ENCODE data around the gene B3GALNT1.
A peak's percentile ranks its signal among the peaks of the same experiment; 100 is the strongest.

The B3GALNT1 gene

GRCh38 chr3:161104561-161105551, at the start of gene B3GALNT1:
Gene B3GALNT1, minus strand, starts transcription at chr3:161105349. Its CDS starts 18,595 bp downstream, at chr3:161086754.
- no peak for DNase-seq

GRCh38 chr3:161153480-161153879, 48.3 kb upstream of the B3GALNT1 start:
- DNase-seq: no peak

DNA sequence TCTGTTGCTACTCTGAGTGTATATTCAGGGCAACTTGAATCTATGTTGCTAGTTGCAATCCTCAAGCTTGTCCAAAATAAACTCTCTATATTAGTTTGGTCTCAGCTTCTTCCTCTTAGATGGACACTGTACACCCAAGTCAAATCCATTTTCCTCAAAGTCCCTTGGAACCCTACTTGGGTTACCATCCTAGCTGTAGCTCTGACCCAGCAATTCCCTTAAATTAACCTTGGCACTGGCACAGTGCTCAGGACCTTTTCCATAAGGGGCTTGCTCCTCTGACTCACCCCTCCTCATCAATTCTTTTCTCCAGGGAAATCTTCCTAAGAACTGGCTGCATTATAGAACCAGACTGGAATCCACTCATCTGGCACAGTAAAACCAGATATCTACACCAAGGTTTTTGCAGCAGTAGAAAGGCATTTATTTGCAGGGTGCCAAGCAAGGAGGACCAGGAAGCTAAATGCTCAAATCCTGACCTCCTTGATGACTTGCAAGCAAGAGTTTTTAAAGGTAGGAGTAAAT, 44.9 kb upstream of the B3GALNT1 start:
- DNase-seq: no peak

DNA sequence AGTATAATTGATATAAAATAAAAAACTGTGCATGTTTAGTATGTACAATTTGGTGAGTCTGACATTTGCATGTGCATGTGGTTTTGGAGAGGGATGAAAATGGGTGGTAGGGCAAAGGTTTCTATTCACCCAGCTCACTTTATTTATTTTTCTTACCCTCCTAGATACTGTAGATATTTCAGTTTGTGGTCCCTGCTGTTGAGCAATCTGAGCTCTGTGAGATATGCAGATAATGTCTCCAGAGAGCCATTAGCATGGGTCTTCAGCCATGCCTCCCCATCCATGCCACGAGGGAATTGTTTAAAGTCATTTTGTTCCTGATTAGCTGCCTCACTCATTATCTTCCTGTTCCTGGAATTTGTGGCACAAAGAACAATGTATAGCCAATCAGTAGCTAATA, 44.4 kb upstream of the B3GALNT1 start:
- no peak for DNase-seq

DNA sequence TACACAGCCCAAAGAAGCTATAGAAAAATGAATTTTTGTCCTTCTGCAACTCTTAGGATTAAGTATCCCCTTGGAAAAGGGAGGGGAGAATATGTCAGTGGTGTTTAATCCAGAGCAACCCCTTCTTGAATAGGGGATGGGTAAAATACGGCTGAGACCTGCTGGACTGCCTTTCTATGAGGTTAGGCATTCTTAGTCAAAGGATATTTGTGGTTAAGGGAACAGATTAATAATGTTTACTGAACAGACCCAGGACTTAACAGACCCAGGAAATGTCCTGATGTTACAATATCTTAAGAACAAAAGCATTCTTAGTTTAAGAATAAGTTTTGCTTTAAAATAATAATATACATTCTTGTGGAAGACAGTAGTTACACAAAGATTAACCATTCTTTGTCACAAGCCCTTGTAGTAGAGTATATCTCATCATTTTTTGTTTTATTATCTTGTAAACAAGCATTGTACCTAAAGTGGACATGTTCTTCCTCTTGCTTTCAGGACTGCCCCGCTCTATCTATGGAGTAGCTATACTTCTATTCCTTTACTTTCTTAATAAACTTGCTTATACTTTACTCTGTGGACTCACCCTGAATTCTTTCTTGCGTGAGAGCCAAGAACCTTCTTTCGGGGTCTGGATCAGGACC, 43.8 kb upstream of the B3GALNT1 start:
- DNase-seq: no peak

DNA sequence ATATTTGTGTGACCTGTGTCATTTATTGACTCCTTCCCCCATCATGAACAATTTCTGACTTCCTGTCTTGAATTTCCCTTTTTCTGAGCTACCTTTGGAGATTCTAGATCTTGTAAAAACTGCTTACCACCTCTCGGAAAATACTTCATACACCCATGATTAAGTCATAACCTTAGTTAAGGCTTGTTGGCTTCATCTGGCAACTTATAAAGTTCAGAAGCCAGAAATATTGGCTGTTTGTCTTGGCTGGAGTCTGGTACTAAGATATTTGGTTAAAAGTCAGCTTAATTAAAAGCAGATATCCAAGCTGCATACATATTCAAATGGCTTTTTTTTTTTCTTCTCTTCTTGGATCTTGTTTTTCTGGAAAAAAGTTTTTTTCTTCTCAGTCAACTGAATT, 37.3 kb upstream of the B3GALNT1 start:
- no peak for DNase-seq

DNA sequence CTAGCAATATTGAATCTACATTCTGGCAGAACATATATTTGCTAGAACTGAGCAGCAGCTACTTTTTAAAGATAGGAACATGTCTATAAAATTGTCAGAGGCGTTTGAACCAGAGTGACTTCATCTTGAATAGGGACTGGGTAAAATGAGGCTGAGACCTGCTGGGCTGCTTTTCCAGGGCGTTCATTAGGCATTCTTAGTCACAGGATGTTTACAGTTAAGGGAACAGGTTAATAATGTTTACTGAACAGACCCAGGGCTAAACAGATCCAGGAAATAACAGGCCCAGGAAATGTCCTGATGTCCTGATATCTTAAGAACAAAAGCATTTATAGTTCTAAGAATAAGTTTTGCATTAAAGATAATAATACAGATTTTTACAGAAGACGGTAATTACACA, 34.5 kb upstream of the B3GALNT1 start:
- DNase-seq: no peak

- DNase-seq: no peak
Measured at GRCh38 chr3:161137260-161137659, 32.1 kb upstream of the B3GALNT1 start.

DNA sequence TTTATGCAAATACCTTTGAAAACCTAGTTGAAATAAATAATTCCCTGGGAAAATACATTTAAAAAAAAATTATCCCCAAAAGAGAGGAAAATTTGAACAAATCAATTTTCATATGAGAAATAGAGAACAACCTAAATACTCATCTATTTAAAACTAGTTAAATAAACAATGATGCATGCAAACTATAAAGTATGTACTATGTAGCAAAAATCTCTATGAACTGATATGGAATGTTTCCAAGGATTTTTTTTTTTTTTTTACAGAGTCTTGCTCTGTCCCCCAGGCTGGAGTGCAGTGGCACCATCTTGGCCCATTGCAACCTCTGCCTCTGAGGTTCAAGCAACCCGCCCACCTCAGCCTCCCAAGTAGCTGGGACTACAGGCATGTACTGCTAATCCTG, 27.2 kb upstream of the B3GALNT1 start:
- no peak for DNase-seq

GRCh38 chr3:161126495-161126894, 21.3 kb upstream of the B3GALNT1 start:
- DNase-seq: no peak

DNA sequence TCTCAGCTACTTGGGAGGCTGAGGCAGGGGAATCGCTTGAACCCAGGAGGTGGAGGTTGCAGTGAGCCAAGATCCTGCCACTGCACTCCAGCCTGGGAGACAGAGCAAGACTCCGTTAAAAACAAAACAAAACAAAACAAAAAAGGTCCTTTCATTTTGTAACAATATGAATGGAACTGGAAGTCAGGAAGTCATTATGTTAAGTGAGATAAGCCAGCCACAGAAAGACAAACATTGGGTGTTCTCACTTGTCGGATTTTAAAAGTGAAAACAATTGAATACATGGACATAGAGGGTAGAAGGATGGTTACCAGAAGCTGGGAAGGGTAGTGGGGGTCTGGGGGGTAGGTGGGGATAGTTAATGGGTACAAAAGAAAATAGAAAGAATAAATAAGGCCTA, 12.5 kb upstream of the B3GALNT1 start:
- DNase-seq: no peak

- no peak for DNase-seq
Measured at GRCh38 chr3:161108840-161109239, 3.7 kb upstream of the B3GALNT1 start.

- DNase-seq: no peak
Measured at GRCh38 chr3:161107311-161107710, 2.2 kb upstream of the B3GALNT1 start.

DNA sequence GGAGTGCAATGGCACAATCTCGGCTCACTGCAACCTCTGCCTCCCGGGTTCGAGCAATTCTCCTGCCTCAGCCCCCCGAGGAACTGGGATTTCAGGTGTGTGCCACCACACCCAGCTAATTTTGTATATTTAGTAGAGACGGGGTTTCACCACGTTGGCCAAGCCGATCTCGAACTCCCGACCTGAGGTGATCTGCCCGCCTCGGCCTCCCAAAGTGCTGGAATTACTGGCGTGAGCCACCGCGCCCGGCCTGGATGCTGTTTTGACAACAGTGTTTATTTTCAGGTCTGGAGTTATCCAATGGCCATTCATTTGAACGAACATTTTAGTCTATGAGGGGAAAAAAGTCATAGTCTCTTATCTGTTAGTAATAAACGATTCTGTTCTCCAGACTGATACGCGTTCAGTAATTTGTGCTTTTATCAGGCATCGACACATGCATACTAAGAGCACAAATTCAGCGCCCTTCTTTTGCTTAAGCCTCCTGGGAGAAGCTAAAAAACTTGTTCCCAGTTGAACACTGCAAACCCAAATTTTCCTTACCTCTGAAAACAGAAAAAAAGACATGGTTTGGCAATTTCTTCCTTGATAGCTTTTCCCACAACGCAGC, 1.3 kb downstream of the B3GALNT1 start:
- no peak for DNase-seq

DNA sequence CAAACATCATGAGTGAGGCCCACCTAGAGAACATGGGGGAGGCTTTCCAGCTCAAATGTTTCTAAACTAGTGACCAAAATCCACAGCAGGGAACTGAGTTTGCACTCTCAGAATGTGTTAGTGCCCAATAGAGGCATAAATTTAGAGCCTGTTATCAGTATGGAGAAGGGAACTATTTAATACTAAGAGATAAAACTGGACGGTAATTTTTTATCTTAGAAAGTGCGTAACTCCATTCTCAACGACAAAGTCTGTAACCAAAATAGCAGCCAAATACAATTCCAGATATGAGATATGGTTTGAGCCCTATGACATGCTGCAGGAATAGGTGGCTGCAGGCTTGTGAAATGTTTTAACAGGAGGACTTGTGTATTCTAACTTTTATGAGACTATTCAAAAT, 3.5 kb downstream of the B3GALNT1 start:
- no peak for DNase-seq

GRCh38 chr3:161100994-161101393, 4.2 kb downstream of the B3GALNT1 start:
- DNase-seq: no peak

DNA sequence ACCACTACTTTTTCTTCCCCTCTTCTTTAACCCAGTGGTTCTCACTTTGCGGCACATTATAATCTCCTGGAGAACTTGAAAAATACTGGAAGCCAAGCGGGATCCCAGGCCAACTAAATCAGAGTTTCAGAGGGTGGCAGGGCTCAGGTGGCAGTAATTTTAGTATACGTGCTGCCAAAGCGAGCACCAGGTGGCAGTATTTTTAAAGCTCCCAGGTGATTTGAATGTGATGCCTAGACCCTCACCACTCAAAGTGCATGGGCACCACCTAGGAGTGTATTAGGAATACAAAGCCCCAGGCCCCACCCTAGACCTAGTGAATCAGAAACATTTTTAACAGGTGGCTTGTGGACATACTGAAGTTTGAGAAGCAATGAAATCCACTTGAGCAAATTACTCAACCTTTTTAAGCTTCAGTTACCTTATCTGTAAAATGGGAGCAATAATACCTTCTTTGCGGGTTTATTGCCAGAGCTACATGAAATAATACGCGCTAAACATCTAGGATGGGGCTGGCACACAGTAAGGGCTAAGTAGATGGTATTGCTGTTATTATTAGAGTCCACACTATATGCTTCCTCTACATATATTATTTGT, 8.3 kb downstream of the B3GALNT1 start:
- peak; percentile 3 for DNase-seq

DNA sequence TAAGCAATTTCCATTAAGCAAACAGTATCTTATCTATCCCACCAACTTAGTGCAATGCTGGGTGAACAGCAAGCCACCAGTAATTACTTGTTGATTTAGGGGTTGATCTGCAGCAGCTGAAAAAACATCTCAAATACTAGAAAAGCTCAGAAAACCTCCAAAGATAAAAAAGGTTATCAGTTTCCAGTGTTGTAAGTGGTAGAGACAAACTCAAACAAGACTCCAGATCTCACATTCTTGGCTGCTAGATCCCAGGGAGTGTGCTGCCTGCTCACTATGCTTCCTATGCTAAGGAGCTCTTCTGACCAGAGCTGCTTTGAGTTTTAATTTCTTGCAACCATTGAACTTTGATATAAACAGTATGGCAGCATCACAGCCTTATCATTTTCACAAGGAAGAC, 11.3 kb downstream of the B3GALNT1 start:
- no peak for DNase-seq

GRCh38 chr3:161084277-161084676, 20.9 kb downstream of the B3GALNT1 start:
- no peak for DNase-seq

DNA sequence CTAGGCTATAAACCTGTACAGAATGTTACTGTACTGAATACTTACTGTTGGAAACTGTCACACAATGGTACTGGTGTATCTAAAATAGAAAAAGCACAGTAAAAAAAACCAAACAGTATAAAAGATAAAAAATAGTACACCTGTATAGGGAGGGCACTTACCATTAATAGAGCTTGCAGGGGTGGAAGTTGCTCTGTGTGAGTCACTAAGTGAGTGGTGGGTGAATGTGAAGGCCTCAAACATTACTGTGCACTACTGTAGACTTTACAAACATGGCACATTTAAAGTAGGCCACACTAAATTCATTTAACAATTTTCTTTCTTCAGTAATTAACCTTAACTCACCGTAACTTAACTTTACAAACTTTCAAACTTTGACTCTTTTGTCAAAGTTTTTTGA, 22.0 kb downstream of the B3GALNT1 start:
- no peak for DNase-seq

DNA sequence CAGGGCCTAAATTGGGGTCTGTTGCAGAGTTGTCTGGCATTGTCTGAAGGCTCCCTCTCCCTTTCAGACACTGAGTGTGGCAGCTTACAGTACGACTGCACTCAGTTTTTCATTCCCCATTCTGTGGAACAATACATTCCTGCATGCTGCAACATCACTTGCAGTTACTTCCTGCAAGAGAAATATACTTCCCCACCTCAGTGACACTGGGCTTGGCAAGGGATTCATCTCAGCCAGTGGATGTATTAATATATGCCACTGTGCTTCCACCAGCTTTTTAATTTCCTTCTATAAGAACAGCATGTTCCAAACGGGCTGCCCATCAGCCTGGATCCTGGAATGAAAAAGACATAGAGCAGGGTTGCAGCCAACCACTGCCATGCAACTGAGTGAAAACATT, 23.1 kb downstream of the B3GALNT1 start:
- DNase-seq: no peak

DNA sequence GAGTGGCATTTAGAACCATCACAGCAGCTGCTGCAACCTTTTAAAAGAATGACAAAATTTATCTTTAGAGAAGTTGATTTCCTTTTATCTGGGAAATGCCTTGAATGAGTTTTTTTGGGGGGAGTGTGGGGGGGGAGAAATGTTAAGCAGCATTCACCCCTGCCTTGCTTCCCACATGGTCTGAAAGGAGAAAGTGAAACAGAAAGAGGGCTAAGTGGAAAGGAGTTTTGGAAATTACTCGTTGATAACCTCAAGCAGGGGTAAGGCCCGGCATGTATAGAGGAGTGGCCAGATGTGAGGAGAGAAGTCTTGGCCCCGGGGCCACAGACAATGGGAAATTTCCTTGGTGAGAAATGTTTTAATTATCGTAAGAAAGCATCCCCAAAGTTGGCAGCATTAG, 23.5 kb downstream of the B3GALNT1 start:
- no peak for DNase-seq

GRCh38 chr3:161073181-161073580, 32.0 kb downstream of the B3GALNT1 start:
- no peak for DNase-seq

Measured in activated CD4-positive, alpha-beta T cell treated with anti-CD3 and anti-CD28 coated beads, Interleukin-2, amount 50 U/mL, for 1 hour (primary cell).